Stomach smooth muscle (tissue), 2 donors: ENCODE measurements around the gene PRPF4.

Experiments
- H3K27ac ChIP-seq: one replicate; pipeline ENCODE4 v1.7.0; 2013; ENCODE audit warnings: mild to moderate bottlenecking, low read length, inconsistent platforms
- H3K27me3 ChIP-seq, 2 donors: one replicate each; pipeline ENCODE4 v1.7.0; 2013; ENCODE audit warnings: low read length in 2 of 2; ENCODE audit not compliant: insufficient read depth in 2 of 2, control insufficient read depth in 1 of 2
- H3K36me3 ChIP-seq, 2 donors: one replicate each; pipeline ENCODE4 v1.7.0; 2013; ENCODE audit warnings: low read length in 2 of 2; ENCODE audit not compliant: control insufficient read depth in 2 of 2, insufficient read depth in 2 of 2
- H3K4me1 ChIP-seq: one replicate; pipeline ENCODE4 v1.7.0; 2013; ENCODE audit warnings: low read length; ENCODE audit not compliant: control insufficient read depth, insufficient read depth
- H3K4me3 ChIP-seq, 2 donors: one replicate each; pipeline ENCODE4 v1.7.0; 2013; ENCODE audit warnings: low read length in 2 of 2
- H3K9ac ChIP-seq, 2 donors: one replicate each; pipeline ENCODE4 v1.7.0; 2013; ENCODE audit warnings: low read length in 2 of 2, mild to moderate bottlenecking in 1 of 2
- H3K9me3 ChIP-seq, 2 donors: one replicate each; pipeline ENCODE4 v1.7.0; 2013; ENCODE audit warnings: low read length in 2 of 2; ENCODE audit not compliant: control insufficient read depth in 2 of 2
- donor health status: healthy.
- donor health status: Pancreatic carcinoma.

PRPF4 gene

DNA sequence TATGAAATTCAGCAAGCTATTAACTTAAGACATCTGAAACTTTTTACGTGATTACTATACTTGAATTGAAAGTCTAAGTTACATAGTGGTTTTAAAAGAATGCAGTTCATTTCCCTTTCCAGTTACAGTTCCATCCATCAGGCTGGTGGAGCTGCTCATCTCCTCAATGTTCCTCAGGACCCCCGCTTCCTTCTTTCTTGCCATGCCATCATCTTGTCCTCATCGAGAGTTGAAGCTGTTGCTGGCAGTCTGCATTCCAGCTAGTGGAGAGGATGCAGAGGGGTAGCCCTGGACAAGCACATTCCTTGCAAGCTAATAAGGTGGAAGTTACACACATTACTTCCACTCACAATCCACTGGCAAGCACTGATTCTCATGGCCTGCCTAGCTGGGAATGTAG lies 36.5 kb downstream of the PRPF4 start:
- no peaks in the 10 kb centered on the region for H3K27me3 ChIP-seq
- no peak overlapping the region for H3K9ac ChIP-seq
- H3K9me3 ChIP-seq: no peaks in the 10 kb centered on the region
- peaks cover 0 to 5% of the 10 kb centered on the region in 2 donors for H3K36me3 ChIP-seq
- no peak overlapping the region for H3K27ac ChIP-seq
- no peak overlapping the region for H3K4me3 ChIP-seq
- H3K4me1 ChIP-seq: no peaks in the 10 kb centered on the region

DNA sequence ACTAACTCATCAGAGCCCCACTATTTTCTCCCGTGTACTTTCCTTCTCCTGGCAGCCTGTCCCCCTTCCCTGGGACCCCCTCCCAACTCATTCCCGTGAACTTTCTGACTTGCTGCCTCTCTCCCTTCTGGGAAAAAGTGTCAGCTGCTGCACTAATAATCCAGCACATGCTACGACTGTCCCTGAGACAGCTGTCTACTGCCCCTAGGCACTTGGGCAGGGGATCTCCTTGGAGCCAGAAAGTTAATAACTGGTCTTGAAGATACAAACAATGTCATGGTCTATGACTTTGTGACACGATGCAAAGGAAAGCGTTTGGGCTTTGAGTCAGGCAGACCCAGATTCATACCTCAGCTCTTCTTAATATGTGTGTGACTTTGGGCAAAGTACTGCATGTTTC lies 37.8 kb downstream of the PRPF4 start:
- no peaks in the 10 kb centered on the region for H3K27me3 ChIP-seq
- no peaks in the 10 kb centered on the region for H3K9me3 ChIP-seq
- no peak overlapping the region for H3K27ac ChIP-seq
- H3K4me1 ChIP-seq: no peaks in the 10 kb centered on the region
- H3K9ac ChIP-seq: no peak overlapping the region
- peaks cover 1 to 11% of the 10 kb centered on the region in 2 donors for H3K36me3 ChIP-seq
- no peak overlapping the region for H3K4me3 ChIP-seq

DNA sequence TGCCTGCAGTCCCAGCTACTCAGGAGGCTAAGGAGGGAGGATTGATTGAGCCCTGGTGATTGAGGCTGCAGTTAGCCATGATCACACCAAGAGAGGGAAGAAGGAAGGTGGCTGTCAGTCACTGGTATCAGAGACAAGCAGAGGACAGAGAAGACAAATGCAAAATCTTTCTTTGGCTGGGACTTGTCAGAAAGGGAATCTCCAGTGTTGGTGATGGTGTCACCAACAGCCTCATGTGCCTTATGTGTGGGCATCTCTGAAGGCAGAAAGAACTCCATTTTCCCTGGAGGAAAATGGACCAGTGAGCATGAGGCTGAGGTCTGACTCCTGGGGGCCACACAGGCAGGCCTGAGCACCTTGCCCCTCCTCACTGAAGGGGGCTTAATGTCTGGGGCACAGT lies 39.8 kb downstream of the PRPF4 start:
- Histone ChIP-seq H3K27me3 (no peaks in the 10 kb centered on the region), H3K4me3 (no peak overlapping the region), H3K36me3 (peaks cover 12 to 18% of the 10 kb centered on the region in 2 donors), H3K9me3 (no peaks in the 10 kb centered on the region), H3K27ac (no peak overlapping the region), H3K4me1 (no peaks in the 10 kb centered on the region), H3K9ac (no peak overlapping the region)

DNA sequence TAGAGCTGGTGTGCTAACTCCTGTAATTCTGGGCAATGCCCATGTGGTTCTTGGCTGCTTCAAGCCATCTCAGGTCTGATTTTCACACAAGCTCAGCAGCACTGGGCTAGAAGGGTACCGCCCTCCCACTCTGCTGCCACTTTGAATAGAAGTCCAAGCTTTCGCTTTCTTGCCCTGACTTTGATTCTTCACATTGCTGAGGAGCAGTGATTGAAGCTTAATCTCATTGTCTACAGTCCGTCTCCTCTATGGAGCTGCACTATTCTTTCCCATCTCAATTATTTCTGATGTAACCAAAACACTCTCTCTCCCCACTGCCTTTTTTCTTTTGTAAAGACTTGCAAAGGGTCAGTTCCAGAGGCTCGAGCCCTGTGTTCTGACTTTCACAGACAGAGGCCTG lies 40.6 kb downstream of the PRPF4 start:
- no peaks in the 10 kb centered on the region for H3K4me1 ChIP-seq
- H3K4me3 ChIP-seq: no peak overlapping the region
- no peaks in the 10 kb centered on the region for H3K27me3 ChIP-seq
- H3K36me3 ChIP-seq: peaks cover 15 to 23% of the 10 kb centered on the region in 2 donors
- no peak overlapping the region for H3K9ac ChIP-seq
- H3K27ac ChIP-seq: no peak overlapping the region
- H3K9me3 ChIP-seq: no peaks in the 10 kb centered on the region

DNA sequence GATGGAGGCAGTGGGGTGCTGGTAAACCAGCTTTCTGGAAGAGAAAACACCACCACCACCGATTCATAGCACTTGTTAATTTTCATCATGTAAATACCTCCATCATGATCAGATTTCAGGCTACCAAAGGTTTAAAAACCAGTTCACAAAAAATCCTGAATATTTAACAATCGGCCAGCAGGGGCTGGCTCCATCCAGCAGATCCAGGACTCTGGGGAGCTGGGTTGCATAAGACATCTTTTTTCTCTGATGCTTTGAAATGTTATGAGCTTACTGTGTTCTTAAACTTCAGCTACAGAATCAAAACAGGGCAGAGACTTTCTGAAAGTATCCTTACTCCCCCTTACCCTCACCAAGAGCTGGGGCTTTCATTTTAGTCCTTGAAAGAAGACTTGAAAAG lies 42.3 kb downstream of the PRPF4 start:
- no peaks in the 10 kb centered on the region for H3K27me3 ChIP-seq
- H3K4me1 ChIP-seq: no peaks in the 10 kb centered on the region
- H3K9ac ChIP-seq: no peak overlapping the region
- peaks cover 15 to 28% of the 10 kb centered on the region in 2 donors for H3K36me3 ChIP-seq
- H3K4me3 ChIP-seq: no peak overlapping the region
- no peak overlapping the region for H3K27ac ChIP-seq
- no peaks in the 10 kb centered on the region for H3K9me3 ChIP-seq

DNA sequence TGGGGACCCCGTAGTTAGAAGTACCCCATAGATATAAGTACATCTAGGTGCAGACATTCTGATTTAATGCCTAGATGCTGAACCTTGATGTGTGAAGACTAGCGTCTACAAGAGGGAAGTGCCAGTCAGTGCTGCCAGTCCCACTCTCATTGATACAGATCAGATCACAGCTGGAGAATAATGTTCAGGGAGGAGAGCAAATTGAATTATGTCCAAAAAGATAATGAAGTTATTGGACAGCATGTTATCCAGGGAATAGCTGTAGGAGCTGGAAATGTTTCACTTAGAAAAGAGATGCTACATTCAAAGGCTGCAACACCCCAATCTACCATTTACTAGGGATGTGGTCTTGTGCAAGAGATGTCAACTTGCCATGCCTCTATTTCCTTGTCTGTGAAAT lies 43.6 kb downstream of the PRPF4 start:
- Histone ChIP-seq H3K36me3 (peaks cover 15 to 29% of the 10 kb centered on the region in 2 donors), H3K9ac (no peak overlapping the region), H3K27me3 (no peaks in the 10 kb centered on the region), H3K4me1 (no peaks in the 10 kb centered on the region), H3K27ac (no peak overlapping the region), H3K9me3 (no peaks in the 10 kb centered on the region), H3K4me3 (no peak overlapping the region)

DNA sequence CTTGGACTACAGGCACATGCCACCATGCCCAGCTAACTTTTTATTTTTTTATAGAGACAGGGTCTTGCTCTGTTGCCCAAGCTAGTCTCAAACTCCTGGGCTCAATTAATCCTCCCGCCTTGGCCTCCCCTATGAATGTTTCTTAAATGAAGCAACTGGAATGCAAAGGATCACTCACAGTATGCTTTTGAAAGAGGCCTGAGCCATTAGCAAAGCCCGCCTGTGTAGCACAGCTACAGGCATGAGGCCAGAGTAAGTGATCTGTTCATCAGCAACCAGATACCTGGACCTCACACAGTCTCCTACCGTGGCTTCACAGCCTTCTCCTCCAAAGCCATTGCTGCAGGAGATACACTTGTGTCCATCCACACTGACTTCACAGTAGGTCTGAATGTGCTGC lies 44.6 kb downstream of the PRPF4 start:
- Histone ChIP-seq H3K9ac (no peak overlapping the region), H3K4me1 (no peaks in the 10 kb centered on the region), H3K27me3 (no peaks in the 10 kb centered on the region), H3K27ac (no peak overlapping the region), H3K4me3 (no peak overlapping the region), H3K36me3 (peaks cover 15 to 29% of the 10 kb centered on the region in 2 donors), H3K9me3 (no peaks in the 10 kb centered on the region)

DNA sequence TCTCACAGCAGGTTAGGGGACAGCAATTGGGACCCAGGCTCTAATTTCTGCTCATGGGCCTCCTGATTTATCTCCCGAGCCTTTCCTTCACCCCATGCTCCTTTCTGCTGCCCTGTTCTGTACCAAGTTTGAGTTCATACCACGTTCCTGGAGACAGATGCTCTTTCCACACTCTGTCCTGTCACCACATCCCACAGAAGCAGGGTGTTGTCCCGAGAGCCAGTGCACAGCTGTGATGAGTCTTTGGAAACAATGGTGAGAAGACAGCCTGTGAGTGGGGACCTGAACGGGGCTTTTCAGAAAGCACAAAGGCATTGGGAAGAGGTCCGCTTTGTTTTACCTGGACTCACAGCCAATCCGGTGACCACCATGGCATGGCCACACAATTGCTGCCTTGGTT lies 47.2 kb downstream of the PRPF4 start:
- H3K36me3 ChIP-seq: peaks cover 15 to 20% of the 10 kb centered on the region in 2 donors
- no peak overlapping the region for H3K9ac ChIP-seq
- no peaks in the 10 kb centered on the region for H3K27me3 ChIP-seq
- no peak overlapping the region for H3K4me3 ChIP-seq
- H3K27ac ChIP-seq: no peak overlapping the region
- H3K4me1 ChIP-seq: no peaks in the 10 kb centered on the region
- no peaks in the 10 kb centered on the region for H3K9me3 ChIP-seq

DNA sequence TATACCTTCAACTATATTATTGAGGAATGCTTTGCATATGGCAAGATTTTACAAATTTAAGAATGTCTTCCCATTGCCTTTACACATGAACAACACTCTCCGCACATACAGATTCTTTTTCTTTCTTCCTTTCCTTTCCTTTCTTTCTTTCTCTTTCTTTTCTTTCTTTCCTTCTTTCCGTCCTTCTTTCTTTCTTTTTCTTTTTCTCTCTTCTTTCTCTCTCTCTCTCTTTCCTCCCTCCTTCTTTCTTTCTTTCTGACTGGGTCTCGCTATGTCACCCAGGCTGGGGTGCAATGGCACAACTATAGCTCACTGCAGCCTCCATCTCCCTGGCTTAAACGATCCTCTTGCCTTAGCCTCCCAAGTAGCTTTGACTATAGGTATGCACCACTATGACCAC lies 50.8 kb downstream of the PRPF4 start:
- Histone ChIP-seq H3K4me3 (no peak overlapping the region), H3K4me1 (no peaks in the 10 kb centered on the region)

DNA sequence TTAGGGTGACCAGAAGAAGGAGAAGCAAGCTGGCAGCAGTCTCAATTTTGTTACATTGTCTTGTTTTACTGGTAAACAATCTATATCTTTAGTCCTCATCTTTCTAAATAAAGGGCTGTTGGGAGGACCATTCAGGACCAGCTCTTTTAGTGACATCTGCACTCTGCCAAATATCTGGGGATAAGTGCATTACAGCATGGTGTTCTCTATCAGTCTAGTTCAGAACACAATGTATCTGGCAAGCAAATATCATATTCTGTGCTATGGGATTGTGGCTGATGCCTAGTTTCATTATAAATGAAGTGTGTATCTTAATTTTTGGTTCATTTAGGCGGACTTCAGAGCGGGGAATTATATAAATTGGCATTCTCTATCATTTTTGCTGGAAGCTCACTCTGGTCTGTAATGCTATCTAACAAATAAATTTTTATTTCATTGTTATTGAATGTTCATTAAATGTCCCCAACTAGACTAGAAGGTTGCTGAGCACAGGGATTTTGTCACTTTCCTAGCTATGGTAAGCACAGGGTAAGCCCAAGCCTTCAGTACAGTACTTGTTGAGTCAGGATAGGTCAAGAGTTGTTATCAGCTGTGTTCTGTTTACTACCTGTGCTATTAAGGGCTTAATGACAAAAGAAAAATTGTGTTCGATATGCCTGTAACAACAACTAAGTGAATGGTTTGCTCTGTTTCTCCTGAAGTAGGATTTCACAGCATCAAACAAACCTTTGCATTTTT lies 52.8 kb downstream of the PRPF4 start:
- no peak overlapping the region for H3K4me3 ChIP-seq
- H3K9me3 ChIP-seq: no peaks in the 10 kb centered on the region
- no peak overlapping the region for H3K27ac ChIP-seq
- H3K36me3 ChIP-seq: peaks cover 2 to 4% of the 10 kb centered on the region in 2 donors
- no peak overlapping the region for H3K9ac ChIP-seq
- H3K27me3 ChIP-seq: no peaks in the 10 kb centered on the region
- no peaks in the 10 kb centered on the region for H3K4me1 ChIP-seq

More for the DNA sequence above, 50.8 kb downstream of the PRPF4 start:
- H3K27me3 ChIP-seq: no peaks in the 10 kb centered on the region
- no peak overlapping the region for H3K9ac ChIP-seq
- peaks cover 0 to 6% of the 10 kb centered on the region in 2 donors for H3K36me3 ChIP-seq
- no peaks in the 10 kb centered on the region for H3K9me3 ChIP-seq
- no peak overlapping the region for H3K27ac ChIP-seq

DNA sequence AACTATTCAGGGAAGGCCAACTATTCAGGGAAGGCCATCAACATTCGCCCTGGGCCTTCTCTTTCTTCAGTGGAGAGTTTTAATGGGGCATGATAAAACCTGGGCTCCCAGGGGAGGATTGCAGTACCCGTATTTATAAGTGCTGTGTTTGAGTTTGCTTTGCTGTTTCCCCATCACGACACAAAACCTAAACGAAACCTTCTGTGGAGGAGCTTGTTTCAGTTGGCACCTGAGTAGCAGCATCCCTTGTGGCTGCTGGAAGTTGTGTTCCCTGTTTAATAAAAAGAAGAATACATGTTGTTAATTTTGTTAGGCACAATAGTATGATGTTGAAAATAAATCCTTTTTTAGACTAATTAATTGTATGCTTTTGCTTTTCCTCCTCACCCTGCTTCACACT lies 56.3 kb downstream of the PRPF4 start:
- Histone ChIP-seq H3K9ac (no peak overlapping the region), H3K4me3 (no peak overlapping the region), H3K27ac (no peak overlapping the region), H3K36me3 (peaks cover 2 to 4% of the 10 kb centered on the region in 2 donors), H3K9me3 (no peaks in the 10 kb centered on the region), H3K4me1 (no peaks in the 10 kb centered on the region), H3K27me3 (no peaks in the 10 kb centered on the region)
